T-helper 2 cell treated with Interferon-gamma antibody and Interleukin-4, amounts not matched to agents 5 μg/mL and 100 μg/mL, for 36 hours (primary cell): Measurements from ENCODE around the gene RNF224.
"Not testable (repeated sequence)": the region's sequence is repeated elsewhere in the genome, so short reads cannot be mapped to it uniquely, and the experiment has no call there.

Experiments used
- DNase-seq: peaks from one replicate; pipeline ENCODE4 v3.0.0; 2021; ENCODE audit warnings: low spot score
- H3K27ac Mint-ChIP-seq: one replicate; pipeline ENCODE4 v1.8.0; 2021; ENCODE audit warnings: mild to moderate bottlenecking, mixed read lengths
- H3K27me3 Mint-ChIP-seq: one replicate; pipeline ENCODE4 v1.8.0; 2021; ENCODE audit warnings: low read depth, mixed read lengths
- H3K36me3 Mint-ChIP-seq: one replicate; pipeline ENCODE4 v1.8.0; 2021; ENCODE audit warnings: low read depth, mixed read lengths
- H3K4me1 Mint-ChIP-seq: one replicate; pipeline ENCODE4 v1.8.0; 2021; ENCODE audit warnings: low read depth, mixed read lengths
- H3K4me3 Mint-ChIP-seq: one replicate; pipeline ENCODE4 v1.8.0; 2022; ENCODE audit warnings: mild to moderate bottlenecking, moderate library complexity, mixed read lengths
- H3K9me3 Mint-ChIP-seq: one replicate; pipeline ENCODE4 v1.8.0; 2021; ENCODE audit warnings: mixed read lengths

RNF224 gene

DNA sequence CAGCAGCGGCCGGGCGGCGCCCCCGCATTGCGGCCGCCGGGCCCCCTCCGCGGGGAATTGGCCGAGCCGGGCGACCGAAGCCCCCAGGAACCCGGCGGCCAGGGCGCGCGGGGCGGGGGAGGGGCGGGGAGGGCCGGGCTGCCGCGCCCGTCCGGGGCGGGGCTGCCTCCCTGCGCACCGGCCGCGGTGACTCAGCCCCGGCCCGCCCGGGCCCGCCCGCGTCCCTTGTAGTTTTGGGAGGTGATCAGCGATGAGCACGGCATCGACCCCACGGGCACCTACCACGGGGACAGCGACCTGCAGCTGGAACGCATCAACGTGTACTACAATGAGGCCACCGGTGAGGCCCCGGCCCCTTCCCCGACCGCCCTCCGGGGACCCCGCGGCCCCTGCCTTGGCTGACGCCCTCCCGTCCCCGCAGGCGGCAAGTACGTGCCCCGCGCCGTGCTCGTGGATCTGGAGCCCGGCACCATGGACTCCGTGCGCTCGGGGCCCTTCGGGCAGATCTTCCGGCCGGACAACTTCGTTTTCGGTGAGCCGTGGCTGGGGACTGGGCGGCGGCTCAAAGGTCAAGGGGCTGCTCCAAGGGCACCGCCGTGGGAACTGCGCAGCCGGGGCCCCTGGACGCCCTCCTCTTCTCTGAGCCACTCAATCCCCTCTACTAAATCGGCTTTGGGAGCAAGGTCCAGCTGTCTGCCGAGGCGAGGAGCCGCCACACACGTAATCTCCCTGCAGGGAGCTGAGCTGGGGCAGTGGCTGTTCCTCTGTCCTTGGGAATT lies 14.4 kb downstream of the RNF224 start:
- peak overlapping the region; percentile 41 for H3K27ac Mint-ChIP-seq
- H3K4me3 Mint-ChIP-seq = peak overlapping the region; percentile 89
- DNase-seq = peak; percentile 43
- H3K4me1 Mint-ChIP-seq = peaks cover 18% of the 10 kb centered on the region
- peaks cover 23% of the 10 kb centered on the region for H3K36me3 Mint-ChIP-seq
- no peaks in the 10 kb centered on the region for H3K9me3 Mint-ChIP-seq
- H3K27me3 Mint-ChIP-seq = peaks cover 2% of the 10 kb centered on the region

DNA sequence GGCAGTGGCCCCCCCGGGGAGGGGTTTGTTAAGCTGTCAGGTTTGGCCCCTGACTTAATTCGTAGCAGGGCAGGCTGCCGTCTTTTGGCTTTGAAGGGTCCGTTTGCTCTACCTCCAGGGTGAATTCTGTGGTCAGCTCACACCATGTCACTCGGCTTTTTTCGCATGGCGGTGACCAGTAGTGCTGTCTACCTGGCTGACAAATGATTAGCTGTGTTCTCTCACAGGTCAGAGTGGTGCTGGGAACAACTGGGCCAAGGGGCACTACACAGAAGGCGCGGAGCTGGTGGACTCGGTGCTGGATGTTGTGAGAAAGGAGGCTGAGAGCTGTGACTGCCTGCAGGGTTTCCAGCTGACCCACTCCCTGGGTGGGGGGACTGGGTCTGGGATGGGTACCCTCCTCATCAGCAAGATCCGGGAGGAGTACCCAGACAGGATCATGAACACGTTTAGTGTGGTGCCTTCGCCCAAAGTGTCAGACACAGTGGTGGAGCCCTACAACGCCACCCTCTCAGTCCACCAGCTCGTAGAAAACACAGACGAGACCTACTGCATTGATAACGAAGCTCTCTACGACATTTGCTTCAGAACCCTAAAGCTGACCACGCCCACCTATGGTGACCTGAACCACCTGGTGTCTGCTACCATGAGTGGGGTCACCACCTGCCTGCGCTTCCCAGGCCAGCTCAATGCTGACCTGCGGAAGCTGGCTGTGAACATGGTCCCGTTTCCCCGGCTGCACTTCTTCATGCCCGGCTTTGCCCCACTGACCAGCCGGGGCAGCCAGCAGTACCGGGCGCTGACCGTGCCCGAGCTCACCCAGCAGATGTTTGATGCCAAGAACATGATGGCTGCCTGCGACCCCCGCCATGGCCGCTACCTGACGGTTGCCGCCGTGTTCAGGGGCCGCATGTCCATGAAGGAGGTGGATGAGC lies 15.2 kb downstream of the RNF224 start:
- peaks cover 18% of the 10 kb centered on the region for H3K4me1 Mint-ChIP-seq
- H3K27me3 Mint-ChIP-seq = peaks cover 2% of the 10 kb centered on the region
- peak overlapping the region; percentile 79 for H3K27ac Mint-ChIP-seq

DNA sequence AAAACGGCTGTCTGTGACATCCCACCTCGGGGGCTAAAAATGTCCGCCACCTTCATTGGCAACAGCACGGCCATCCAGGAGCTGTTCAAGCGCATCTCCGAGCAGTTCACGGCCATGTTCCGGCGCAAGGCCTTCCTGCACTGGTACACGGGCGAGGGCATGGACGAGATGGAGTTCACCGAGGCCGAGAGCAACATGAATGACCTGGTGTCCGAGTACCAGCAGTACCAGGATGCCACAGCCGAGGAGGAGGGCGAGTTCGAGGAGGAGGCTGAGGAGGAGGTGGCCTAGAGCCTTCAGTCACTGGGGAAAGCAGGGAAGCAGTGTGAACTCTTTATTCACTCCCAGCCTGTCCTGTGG lies 15.9 kb downstream of the RNF224 start:
- H3K4me3 Mint-ChIP-seq = peak overlapping the region; percentile 89
- peak overlapping the region; percentile 60 for H3K27ac Mint-ChIP-seq
- H3K4me1 Mint-ChIP-seq = peaks cover 18% of the 10 kb centered on the region
- H3K27me3 Mint-ChIP-seq, DNase-seq, H3K9me3 Mint-ChIP-seq: not testable (repeated sequence)
- H3K36me3 Mint-ChIP-seq = peaks cover 23% of the 10 kb centered on the region

More for the DNA sequence above, 15.2 kb downstream of the RNF224 start:
- Mint-ChIP-seq H3K36me3 (peaks cover 23% of the 10 kb centered on the region), H3K4me3 (peak overlapping the region; percentile 89), H3K9me3 (no peaks in the 10 kb centered on the region)
- no peak for DNase-seq

- H3K4me1 Mint-ChIP-seq = peaks cover 17% of the 10 kb centered on the region
- H3K36me3 Mint-ChIP-seq = peaks cover 23% of the 10 kb centered on the region
- H3K9me3 Mint-ChIP-seq = no peaks in the 10 kb centered on the region
- peaks cover 2% of the 10 kb centered on the region for H3K27me3 Mint-ChIP-seq
- no peak overlapping the region for H3K27ac Mint-ChIP-seq
- no peak for DNase-seq
- peak overlapping the region; percentile 89 for H3K4me3 Mint-ChIP-seq
Measured at GRCh38 chr9:137243626-137244485, 16.6 kb downstream of the RNF224 start.

DNA sequence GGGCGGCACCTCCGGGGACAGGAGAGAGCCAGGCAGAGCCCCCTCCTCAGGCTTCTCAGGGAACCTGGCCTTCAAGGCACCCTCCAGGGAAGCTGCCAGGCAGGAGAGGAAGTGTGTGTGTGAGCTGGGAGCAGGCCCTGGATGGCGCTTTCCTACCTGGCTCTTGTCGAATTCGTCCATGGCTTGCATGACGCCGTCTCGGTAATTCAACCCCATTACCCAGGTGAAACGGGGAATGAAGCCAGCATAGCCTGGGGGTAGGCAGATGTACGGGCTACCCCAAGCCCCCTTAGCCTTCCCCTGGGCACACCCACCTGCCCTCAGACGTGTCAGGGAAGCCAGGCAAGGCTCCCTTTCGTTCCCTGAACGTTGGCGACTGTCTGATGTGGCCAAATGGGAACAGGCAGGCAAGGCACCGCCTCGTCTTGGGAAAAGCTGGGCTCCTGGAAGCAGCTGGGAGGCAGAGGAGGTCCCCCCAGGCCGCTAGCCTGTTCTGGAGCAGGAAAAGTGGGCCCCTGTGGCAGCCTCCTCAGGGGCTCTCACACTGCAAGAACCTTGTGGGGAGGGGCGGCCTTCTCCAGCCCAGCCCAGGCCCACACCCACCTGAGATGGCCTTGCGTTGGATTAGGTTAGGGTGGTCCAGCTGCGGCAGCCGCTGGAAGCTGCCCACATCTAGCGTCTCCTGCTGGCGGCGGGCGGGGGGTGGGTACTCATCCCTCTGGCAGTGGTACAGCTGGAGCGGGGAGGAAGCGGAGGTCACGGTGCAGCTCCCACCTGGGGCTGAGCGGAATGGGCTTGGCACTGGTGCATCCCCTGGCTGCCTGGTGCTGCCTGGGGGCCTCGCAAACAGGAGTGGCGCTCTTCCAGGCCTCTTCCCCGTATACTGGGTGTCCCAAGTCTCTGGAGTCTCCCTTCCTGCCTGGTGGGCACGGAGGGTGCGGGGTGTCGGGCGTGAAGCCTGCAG lies 17.5 kb downstream of the RNF224 start:
- H3K4me1 Mint-ChIP-seq = peaks cover 14% of the 10 kb centered on the region
- H3K27ac Mint-ChIP-seq = no peak overlapping the region
- H3K9me3 Mint-ChIP-seq = no peaks in the 10 kb centered on the region
- no peak for DNase-seq
- H3K36me3 Mint-ChIP-seq = peaks cover 23% of the 10 kb centered on the region
- no peak overlapping the region for H3K4me3 Mint-ChIP-seq
- peaks cover 2% of the 10 kb centered on the region for H3K27me3 Mint-ChIP-seq

- no peaks in the 10 kb centered on the region for H3K9me3 Mint-ChIP-seq
- no peak for DNase-seq
- H3K4me1 Mint-ChIP-seq = peaks cover 14% of the 10 kb centered on the region
- H3K36me3 Mint-ChIP-seq = peaks cover 23% of the 10 kb centered on the region
- no peak overlapping the region for H3K27ac Mint-ChIP-seq
- H3K4me3 Mint-ChIP-seq = no peak overlapping the region
- peaks cover 2% of the 10 kb centered on the region for H3K27me3 Mint-ChIP-seq
Measured at GRCh38 chr9:137245450-137246421, 18.4 kb downstream of the RNF224 start.

DNA sequence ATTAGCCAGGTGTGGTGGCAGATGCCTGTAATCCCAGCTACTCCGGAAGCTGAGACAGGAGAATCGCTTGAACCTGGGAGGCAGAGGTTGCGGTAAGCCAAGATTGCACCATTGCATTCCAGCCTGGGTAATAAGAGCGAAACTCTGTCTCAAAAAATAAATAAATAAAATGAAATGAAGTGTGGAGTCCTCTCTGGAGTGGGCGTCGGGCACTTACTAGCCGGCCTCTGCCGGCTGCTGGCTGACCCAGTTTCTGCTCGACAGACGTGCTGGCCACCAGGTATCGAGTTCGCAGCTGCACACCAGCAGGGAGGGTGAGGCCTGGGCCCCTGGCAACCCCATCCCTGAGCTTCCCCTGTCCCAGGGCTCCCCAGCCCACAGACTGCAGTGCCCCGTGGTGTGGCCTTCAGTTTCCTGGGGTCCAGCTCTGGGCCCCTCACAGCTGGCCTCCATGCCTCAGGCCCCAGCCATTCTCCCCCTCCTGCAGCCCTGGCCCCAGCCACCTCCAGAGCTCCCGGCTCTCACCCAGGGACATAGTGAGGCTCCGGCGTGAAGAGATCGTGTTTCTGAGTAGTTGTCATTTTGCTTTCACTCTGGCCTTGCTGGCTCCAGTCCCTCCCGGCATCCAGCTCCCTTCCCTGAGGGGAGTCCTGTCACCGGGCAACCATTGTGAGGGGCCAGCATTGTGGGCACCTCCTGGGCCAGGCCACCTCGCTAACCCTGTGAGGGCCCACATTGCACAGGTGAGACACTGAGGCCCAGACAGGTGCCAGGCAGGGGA lies 20.0 kb downstream of the RNF224 start:
- no peaks in the 10 kb centered on the region for H3K9me3 Mint-ChIP-seq
- peak overlapping the region; percentile 20 for H3K27ac Mint-ChIP-seq
- H3K36me3 Mint-ChIP-seq = peaks cover 15% of the 10 kb centered on the region
- H3K27me3 Mint-ChIP-seq = no peaks in the 10 kb centered on the region
- H3K4me3 Mint-ChIP-seq = no peak overlapping the region
- no peak for DNase-seq
- H3K4me1 Mint-ChIP-seq = peaks cover 10% of the 10 kb centered on the region

GRCh38 chr9:137247916-137248175 lies 20.5 kb downstream of the RNF224 start:
- no peak overlapping the region for H3K4me3 Mint-ChIP-seq
- H3K9me3 Mint-ChIP-seq = no peaks in the 10 kb centered on the region
- no peaks in the 10 kb centered on the region for H3K27me3 Mint-ChIP-seq
- H3K36me3 Mint-ChIP-seq = peaks cover 10% of the 10 kb centered on the region
- no peak for DNase-seq
- H3K4me1 Mint-ChIP-seq = peaks cover 5% of the 10 kb centered on the region
- H3K27ac Mint-ChIP-seq = no peak overlapping the region

GRCh38 chr9:137250329-137251193 lies 23.3 kb downstream of the RNF224 start:
- DNase-seq = no peak
- H3K27me3 Mint-ChIP-seq = no peaks in the 10 kb centered on the region
- H3K27ac Mint-ChIP-seq = no peak overlapping the region
- H3K36me3 Mint-ChIP-seq = no peaks in the 10 kb centered on the region
- peaks cover 4% of the 10 kb centered on the region for H3K4me1 Mint-ChIP-seq
- H3K9me3 Mint-ChIP-seq = no peaks in the 10 kb centered on the region
- H3K4me3 Mint-ChIP-seq = no peak overlapping the region

- H3K4me1 Mint-ChIP-seq = peaks cover 4% of the 10 kb centered on the region
- DNase-seq = no peak
- H3K27ac Mint-ChIP-seq = no peak within 1 kb of the TSS
- no peaks in the 10 kb centered on the region for H3K36me3 Mint-ChIP-seq
- no peaks in the 10 kb centered on the region for H3K9me3 Mint-ChIP-seq
- H3K4me3 Mint-ChIP-seq = no peak within 1 kb of the TSS
- no peaks in the 10 kb centered on the region for H3K27me3 Mint-ChIP-seq
Measured at GRCh38 chr9:137251194-137251461, 23.8 kb downstream of the RNF224 start, which contains the start of gene STPG3. Gene STPG3, plus strand, starts transcription at chr9:137251286. Its CDS starts 1 bp downstream, at chr9:137251287.
